ELF-1 (cell line): Measurements from ENCODE around the gene AMOTL2.

Experiments
- DNase-seq: peaks from one replicate; pipeline ENCODE4 v3.0.0-alpha.2; 2016; ENCODE audit warnings: low read depth, low spot score

The AMOTL2 gene

DNA sequence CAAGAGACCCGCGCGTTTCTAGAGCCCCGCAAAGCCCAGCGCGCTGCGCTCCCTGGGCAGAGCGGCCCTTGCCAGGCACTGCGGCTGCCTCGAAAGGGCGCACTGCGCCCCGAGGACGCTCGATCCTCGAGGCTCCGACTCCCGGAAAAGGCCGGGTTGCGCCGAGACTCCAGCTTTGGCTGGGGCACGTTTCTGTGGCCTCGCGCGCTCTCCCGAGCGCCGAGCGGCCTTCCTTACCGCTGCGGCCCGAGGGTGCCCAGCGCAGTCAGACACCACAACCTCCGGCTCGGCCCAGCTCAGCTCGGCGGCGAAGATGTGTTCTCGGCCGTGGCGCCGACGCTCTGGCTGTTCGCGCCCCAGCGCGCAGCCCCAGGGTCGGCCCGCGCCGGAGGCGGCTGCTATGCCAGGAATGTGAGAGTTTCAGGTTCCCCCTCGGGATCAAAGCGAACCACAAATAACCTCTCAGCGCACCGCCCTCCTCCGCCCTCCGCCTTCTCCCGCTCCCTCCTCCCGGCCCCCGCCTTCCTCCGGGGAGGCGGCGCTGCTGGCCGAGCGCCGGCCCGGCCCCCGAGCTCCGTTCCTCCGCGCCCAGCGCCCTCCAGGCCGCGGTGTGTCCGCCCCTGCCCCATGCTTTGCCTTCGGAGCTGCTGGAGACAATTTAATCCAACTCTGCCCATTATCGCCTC, at the start of gene AMOTL2:
Gene AMOTL2 (minus strand): TSS at position 343 of the 686 bp plus-strand sequence. CDS start 3,014 bp downstream, outside the sequence.
- DNase-seq, result peak; percentile 98

DNA sequence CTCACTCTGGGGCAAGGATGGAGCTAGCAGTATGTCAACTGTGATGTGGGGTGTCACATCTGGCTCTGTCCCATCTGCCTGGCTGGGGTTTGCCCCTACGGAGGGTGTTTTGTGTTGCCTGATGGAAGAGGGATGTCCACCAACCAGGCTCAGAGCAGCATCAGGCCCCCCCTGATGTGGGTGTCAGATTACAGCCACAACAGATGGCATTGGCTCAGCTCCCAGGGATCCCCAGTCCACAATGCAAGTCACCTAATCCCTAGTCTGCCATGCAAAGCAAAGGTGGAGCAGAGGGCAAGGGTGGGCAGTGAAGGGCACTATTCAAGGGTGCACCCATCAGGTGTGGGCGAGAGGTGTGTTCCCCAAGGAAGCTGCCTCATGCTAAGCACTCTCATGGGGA, 48.9 kb upstream of the AMOTL2 start:
- DNase-seq, result no peak

DNA sequence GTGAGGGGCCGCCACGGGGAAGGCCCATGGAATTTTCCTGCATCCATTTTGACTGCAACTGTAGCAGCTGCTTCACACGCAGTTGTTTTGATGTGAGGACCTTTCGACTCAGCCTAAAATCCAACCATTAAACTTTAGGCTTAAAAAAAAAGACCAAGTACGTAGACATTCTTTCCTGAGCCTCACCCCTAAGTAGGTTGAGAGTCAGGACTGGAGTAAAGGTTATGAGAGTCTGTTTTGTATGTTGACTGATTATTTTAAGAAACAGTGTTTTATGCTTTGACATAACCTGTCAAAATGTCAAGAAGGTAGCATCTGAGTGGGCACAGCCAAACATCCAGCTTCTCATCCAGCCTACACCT, 45.7 kb upstream of the AMOTL2 start:
- no peak for DNase-seq

DNA sequence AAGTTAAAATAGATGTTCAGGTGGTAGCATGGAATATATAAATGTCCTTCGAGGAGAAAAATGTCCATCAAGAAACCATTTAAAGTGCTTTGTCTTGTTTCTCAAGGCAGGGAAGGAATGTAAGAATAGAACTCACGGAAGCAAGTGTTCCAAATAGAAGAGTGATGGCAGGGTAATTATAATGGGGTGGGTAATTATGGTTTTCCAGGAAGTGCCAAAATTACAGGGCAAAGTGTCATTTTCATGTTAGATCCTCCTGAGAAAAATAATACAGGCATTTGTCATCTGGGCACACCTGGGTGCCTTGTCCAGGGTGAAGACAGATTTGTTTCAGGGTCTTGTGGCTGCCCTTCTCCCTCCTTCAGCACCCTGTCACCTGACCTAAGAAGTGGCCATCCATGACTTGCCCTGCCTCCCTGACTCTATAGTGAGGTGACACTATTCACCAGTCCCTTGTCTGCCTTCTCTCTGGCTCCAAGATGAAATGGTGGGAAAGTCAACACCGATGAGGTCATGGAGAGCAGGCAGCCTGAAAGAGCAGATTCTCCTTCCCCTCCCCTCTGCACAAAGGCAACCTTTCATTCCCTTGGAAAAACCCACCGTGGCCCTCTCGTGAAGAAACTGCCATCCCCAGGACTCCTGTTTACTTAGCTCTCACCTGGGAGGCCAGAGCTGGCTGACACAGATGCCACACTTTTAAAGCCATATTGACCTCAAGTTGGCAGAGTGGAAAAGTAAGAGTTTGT, 45.1 kb upstream of the AMOTL2 start:
- no peak for DNase-seq

DNA sequence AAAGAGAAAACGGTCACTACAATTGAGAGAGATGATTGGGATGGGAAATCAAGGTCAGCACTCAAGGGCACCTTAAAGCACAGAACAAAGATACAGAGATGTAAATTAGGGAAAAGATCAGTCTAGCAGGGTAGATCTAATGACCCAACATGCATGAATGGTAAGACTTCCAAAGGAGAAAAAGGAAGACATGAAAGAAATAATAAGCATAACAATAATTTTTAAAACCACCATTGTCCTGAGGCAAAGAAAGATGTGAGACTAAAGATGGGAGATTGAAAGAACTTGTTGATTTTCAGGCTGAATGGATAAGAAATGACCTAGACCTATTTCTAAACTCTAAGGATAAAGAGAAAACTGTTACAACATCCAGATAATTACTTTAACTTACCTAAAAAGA, 34.8 kb upstream of the AMOTL2 start:
- no peak for DNase-seq

DNA sequence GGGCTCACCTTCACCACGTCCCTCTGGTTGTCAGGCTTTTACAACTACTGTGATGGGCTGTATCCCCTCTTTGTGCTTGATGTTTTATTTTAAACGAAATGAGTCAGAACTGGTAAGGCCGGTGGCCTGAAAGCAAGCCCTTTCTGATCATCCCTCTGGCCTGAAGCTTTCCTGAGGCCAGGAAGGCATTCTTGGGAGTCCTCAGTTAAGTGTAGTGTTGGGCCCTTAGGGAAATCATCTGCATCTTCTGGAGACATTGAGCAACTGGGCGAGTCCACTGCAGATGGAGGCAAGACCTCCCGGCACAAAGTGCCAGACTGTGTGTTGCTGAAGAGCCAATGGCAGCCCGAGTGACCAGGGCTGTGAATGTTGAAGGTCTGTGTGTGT, 33.0 kb upstream of the AMOTL2 start:
- peak; percentile 94 for DNase-seq

DNA sequence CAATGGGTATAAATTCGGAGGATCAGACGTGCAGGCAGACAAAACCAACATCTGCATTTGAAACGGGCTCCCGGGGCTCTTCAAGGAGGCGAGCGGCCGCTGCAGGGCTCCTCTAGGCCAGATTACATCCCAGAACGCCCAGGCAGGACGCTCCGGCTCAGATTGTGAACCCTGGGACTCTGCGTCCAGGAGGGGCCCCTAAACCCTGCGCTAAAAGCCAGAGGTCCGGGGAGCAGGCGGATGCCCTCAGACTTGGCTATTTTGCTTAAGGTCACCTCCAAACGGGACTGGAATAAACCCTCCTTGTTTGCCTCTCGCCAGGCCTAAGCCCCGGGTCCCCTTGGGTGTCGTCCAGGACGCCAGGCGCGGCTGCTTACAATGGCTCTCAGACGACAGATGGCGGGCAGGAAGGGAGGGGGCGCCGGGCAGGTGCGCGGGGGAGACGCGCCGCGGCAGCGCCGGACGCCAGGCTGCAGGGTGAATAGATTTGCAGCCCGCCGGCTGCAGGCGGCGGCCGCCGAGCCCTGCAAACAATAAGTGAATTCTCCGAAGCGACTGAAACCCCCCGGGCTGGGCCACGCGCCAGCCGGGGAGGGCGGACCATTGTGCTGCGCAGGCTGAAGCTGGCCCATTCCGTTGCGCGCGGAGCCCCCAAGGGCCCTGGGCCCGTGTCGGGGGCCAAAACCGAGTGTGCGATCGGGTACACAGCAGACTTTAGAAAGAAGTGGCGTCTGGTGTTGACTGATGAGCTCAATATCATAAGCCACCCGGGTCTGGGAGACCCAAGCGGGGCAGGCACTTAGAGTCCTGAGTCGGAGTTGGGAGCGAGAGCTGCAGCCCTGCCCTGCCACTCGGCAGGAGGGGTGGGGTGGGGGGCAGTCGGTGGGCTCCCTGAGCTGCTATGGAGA, 32.3 kb upstream of the AMOTL2 start:
- DNase-seq, result peak; percentile 90

DNA sequence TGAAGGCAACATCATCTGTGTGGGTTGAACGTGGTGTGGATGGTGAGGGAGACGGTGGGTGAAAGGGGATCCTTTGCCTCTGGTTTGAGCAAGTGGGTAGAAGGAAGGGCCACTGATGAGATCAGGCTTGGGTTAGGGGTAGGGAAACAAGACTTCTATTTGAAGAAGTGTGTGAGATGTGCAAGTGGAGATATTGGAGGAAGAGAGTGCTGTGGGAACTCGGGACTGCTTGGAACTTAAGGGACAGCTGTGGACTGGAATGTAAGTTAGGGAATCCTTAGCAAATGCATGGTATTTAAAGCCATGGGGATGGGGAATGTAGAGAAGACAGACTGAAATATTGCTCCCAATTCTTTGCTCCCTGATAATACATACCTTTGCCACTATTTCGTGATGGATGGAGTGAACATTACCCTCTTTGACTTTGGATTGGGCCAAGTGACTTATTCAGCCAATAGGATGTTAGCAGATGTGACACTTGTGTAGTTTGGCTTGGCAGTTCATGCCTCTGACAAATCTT, 30.2 kb upstream of the AMOTL2 start:
- no peak for DNase-seq

DNA sequence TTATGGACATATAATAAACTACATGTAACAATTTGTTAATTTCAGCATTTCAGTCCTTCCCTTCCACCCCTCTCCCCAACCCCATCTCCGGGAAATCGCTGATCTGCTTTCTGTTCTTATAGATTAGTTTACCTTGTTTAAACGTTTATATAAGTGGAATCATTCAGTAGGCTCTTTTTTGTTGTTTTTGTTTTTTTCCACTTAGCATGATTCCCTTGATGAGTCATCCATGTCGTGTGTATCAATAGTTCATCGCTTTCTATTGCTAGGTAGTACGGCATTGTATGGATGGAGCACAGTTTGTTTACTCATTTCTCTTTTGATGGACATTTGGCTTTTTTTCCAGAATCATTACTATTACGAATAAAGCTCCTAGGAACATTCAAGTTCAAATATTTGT, 23.5 kb upstream of the AMOTL2 start:
- DNase-seq, result no peak

DNA sequence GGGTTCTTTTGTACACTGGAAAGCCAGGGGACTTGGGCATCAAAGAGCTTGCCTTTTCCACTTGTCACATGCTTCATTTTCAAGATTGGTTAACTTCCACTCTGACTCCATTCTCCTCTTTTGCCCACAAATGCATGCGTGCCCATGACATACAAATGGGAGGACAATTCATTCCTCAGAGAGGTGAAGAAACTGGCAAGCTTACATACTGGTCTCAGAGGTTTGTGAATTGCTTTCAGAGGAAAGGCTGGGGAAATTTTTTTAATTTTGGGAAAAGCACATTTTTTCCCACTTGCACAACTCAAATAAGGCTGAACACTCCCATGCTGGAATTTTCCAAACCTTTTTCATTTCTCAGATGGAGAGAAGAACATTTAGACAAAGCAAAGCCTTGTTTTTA, 20.9 kb upstream of the AMOTL2 start:
- DNase-seq, result no peak

DNA sequence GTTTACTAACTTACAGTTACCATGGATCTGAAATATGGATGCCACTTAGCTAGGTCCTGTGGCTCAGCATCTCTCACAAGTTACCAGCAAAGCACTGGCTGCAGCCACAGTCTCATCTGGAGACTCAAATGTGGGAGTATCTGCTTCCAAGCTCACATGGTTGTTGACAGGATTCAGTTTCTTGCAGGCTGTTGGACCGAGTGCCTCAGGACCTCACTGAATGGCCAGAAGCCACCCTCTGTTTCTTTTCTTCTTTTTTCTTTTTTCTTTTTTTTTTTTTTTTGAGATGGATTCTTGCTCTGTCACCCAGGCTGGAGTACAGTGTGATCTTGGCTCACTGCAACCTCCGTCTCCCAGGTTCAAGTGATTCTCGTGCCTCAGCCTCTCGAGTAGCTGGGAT, 20.1 kb upstream of the AMOTL2 start:
- DNase-seq, result no peak

DNA sequence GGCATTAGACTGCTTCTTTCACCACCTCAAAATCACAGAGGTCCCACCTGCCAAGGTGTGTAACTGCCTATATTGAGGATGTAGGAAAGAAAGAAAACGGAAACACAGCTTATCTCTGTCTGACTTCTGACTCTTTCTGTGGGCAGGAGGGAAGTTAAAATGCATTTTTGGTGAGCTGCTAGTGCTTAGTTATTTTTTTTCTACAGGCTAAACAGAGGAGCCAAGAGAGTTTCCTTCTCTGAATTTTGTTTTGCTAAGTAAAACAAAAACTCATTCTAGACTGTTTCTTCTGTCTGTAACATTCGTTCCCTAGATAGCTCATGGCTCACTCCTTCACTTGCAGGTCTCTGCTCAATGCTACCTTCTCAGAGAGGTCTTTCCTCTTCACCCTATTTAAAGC, 18.8 kb upstream of the AMOTL2 start:
- no peak for DNase-seq

DNA sequence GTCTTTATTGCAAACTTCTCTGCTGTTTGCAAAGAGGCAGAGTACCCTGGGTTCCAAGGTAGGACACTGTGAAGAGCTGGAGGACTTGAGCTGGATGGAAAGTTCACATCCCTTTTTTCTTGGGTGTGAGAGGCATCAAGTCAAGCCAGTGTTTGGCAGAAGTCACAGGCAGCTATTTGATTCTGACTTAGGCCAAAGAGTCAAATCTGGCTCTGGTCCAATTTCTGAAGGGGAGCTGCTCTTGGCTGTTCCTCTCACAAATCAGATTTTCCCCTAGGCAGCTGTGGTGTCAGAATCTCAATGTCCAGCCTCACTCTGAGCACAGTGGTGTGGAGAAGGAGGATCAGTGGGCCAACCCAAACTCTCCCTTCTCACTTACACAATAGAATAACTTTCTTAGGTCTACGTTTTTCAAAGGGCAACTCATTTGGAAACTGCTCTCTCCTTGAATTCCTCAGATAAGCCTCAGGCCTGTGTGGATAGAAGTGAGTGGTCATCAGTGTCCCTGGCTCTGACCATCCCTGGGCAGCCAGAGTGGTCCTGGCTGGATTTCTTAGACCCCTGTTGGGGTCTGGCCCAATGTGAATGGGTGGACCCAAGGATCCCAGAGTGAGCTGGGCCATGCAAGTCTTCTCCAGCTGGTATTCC, 18.2 kb upstream of the AMOTL2 start:
- DNase-seq, result no peak

DNA sequence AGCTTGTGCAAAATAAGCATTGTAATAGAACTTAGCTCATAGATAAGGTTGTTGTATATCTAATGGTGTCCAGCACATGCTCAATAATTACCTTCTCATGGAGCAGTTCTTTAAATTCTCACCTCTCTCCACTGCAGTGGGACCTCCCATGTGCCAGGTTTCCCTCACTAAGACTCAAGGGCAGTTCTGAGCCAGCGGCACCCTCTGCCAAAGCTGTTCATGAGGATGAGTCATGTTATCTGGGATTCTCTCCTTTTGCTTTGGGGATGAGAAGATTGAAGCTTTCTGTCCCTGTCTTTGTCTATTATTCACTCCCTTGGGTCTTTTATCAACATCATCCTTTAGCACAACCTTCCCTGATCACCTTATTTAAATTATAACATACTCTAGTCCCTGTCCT, 15.6 kb upstream of the AMOTL2 start:
- DNase-seq, result no peak

DNA sequence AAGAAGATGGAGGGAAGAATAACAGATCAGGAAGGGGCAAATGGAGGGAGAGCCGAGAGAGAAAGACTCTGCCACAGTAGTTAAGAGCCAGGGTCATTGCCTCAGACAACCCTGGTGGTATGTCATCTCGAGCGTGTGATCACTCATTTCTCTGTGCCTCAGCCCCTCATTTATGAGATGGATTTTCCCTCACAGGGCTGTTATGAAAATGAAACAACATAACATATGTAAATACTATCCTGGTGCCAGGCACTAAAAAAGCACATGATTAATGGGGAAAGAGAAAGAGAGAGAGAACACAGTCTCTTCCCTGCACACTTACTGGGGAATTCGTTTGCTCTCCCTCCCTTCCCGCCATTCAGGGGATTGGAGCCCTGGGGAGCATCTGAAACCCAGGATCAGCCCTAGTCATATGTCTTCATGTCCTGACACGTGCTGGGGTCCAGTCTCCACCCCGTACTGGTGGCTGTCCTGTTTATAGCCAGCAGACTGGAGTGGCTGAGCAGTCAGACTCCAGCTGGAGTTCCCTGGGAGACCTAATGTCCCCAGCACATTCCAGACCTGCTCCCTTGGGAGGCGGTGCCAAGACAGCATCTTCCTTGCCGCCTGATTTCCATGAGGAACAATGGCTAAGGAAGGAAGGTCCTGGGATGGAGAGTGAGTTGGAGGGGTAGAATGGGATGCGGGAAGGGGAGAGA, 14.7 kb upstream of the AMOTL2 start:
- DNase-seq, result no peak

DNA sequence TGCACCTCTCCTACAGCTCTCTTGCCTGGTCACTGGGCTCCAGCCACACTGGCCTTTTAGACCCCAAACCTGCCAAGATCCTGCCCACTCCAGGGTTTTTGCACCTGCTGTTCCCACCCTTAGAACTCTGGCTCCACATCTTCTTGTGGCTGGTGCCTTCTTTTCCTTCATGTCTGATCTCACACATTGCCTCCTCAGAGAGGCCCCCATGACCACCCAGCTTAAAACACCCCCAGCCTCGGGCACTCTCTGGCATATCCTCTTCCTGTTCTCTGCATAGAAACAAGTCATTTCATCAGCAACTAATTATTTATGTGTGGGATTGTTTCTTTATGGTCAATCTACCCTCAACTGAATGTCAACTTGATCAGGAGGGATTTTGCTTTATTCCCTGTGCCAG, 14.0 kb upstream of the AMOTL2 start:
- DNase-seq, result no peak

DNA sequence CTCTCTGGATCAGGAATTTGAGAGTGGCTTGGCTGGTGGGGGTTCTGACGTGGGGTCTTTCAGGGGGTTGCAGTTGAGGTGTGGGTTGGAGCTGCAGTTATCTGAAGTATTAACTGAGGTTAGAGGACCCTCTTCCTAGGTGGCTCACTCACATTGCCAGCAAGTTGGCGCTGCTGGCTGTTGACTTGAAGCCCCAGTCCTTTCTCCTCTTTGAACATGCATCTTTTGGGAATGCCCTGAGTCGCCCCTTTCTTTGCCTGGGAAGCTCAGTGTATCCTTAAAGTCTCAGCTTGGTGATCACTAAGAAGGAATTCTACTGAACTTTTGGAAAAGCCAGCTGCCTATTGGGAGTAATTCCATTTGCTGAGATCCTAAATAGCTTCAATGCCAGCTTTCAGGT, 13.0 kb upstream of the AMOTL2 start:
- DNase-seq, result no peak

DNA sequence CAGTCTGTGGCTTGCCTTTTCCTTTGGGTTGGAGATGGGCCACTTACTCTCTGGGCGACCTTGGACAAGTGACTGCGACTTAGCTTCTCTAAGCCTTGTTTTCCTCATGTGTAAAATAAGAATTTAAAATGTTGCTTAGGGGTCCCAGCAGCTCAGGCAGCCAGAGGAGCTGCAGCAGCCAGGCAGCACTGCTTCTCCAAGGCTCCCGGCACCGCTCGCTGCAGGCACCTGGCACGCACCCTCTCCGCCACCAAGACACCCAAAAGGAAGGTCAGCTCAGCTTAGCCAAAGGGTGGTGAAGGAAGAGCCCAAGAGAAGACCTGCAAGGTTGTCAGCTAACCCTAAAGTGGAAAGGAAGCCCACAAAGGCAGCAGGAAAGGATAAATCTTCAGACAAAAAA, 10.7 kb upstream of the AMOTL2 start:
- no peak for DNase-seq

DNA sequence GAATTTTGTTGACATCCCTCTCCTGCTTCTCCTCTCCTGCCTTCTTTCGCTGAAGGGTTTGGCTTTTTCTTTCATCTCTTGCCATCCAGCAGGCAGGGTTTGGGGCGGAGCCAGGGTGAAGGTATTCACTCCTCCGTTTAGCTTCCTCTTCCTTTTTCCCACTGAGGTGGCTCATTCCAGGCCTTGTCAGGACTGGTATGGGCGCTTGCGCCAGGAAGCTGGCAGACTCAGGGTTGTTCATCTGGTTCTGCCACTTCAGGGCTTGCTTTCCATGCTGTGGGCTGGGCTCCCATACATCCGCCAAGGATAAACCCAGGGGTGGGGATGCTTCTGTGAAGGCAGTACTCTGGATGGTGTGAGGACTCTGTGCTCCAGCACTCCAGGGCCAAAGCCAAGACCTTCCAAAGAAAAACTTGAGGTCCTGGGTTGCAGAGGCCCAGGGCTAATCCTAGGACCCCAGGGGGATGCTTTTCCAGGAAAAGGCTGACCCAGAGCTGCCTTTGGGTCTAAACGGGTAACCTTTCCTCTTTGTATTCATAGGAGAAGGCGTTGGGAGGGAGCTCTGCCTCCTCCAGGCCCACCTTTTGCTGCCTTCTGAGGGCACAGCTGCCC, 7.7 kb upstream of the AMOTL2 start:
- peak; percentile 65 for DNase-seq

DNA sequence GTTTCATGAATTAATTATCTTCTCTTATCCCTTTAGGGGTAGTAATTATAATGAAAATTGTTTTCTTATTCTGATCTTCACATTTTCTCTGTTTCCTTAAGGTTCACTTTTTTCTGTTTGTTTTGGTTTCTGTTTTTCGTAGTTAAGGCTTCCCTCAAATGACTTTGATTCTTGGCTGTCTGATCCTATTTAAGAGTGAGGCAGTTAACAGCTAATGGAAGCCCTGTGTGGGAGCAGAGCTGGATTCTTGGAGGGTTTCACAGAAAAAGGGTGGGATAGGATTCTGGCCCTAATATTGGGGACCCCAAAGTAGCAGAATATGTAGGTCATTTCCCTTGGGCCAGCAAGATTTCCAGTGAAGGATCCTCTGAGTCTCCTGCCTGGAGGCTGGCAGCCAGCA, 6.8 kb upstream of the AMOTL2 start:
- no peak for DNase-seq

DNA sequence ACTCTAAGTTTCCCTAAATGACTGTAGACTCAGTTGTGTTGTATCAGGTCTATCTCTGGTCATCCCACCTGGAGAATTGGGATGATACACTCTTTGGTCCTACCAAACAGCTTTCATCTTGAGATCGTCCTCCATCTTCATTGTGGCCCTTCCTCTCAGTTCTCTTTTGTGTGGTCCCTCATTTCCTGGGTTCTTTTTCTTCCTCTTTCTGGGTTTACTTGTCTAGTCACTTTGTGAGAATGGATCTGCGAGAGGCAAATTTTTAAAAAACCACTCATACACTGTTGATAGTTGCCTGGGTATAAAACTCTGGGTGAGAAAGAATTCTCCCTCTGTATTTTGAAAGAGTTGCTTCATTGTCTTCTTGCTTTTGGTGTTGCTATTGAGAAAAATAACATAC, 6.0 kb upstream of the AMOTL2 start:
- no peak for DNase-seq
